Neural crest cell (in vitro differentiated cells): ENCODE results near the gene ACVR1C. TPM values are rescaled to one million over a fixed set of nuclear protein-coding genes. Genes with fewer than 3 reads are reported as not detected.

Source experiments
- DNase-seq: peaks from one replicate; pipeline ENCODE4 v3.0.0; 2021; ENCODE audit warnings: low read depth, mixed read lengths, low spot score
- H3K27ac Mint-ChIP-seq: one replicate; pipeline ENCODE4 v1.8.0; 2021; ENCODE audit warnings: mild to moderate bottlenecking, mixed read lengths; ENCODE audit not compliant: unreplicated experiment
- H3K27me3 Mint-ChIP-seq: 2 replicates; pipeline ENCODE4 v1.8.0; 2021; ENCODE audit warnings: low read depth, mild to moderate bottlenecking, mixed read lengths
- H3K36me3 Mint-ChIP-seq: 2 replicates; pipeline ENCODE4 v1.8.0; 2021; ENCODE audit warnings: low read depth, mild to moderate bottlenecking, mixed read lengths
- H3K4me1 Mint-ChIP-seq: 2 replicates; pipeline ENCODE4 v1.8.0; 2021; ENCODE audit warnings: mixed read lengths
- H3K4me3 Mint-ChIP-seq: one replicate; pipeline ENCODE4 v1.8.0; 2021; ENCODE audit warnings: mild to moderate bottlenecking, mixed read lengths
- H3K9me3 Mint-ChIP-seq: 2 replicates; pipeline ENCODE4 v1.8.0; 2021; ENCODE audit warnings: mixed read lengths
- total RNA-seq: library from RNA; stranded (reverse); gene quantifications from 2 replicates; pipeline ENCODE4 v1.2.1, GENCODE V29; 2021
- TF ChIP-seq, protein P1 (sequence below): fragments of 200-600 bp; sonication (generic); conservative IDR thresholded peaks from 2 replicates; pipeline ENCODE4 v1.5.0; 2021; ENCODE audit warnings: antibody characterized with exemption, mild to moderate bottlenecking

Gene ACVR1C
- total RNA-seq, 1 donor from 2014 or later: 0.26 TPM

- peaks cover 8% of the 10 kb centered on the region for H3K9me3 Mint-ChIP-seq
- H3K27me3 Mint-ChIP-seq: no peaks in the 10 kb centered on the region
- no peak overlapping the region for H3K4me3 Mint-ChIP-seq
- no peaks in the 10 kb centered on the region for H3K36me3 Mint-ChIP-seq
- no peak for DNase-seq
- no peaks in the 10 kb centered on the region for H3K4me1 Mint-ChIP-seq
- TF ChIP-seq, protein P1, sequence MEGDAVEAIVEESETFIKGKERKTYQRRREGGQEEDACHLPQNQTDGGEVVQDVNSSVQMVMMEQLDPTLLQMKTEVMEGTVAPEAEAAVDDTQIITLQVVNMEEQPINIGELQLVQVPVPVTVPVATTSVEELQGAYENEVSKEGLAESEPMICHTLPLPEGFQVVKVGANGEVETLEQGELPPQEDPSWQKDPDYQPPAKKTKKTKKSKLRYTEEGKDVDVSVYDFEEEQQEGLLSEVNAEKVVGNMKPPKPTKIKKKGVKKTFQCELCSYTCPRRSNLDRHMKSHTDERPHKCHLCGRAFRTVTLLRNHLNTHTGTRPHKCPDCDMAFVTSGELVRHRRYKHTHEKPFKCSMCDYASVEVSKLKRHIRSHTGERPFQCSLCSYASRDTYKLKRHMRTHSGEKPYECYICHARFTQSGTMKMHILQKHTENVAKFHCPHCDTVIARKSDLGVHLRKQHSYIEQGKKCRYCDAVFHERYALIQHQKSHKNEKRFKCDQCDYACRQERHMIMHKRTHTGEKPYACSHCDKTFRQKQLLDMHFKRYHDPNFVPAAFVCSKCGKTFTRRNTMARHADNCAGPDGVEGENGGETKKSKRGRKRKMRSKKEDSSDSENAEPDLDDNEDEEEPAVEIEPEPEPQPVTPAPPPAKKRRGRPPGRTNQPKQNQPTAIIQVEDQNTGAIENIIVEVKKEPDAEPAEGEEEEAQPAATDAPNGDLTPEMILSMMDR: no peak
- no peak overlapping the region for H3K27ac Mint-ChIP-seq
Measured at GRCh38 chr2:157476953-157477709, 151.5 kb downstream of the ACVR1C start.

Other genes starting within 250 kb of the ACVR1C start
- gene CYTIP, start 184.8 kb downstream of the ACVR1C start, total RNA-seq: 0.35 TPM in 1 of 2 replicates, not detected in the other
- 12.2 and 12.5 TPM in 2 replicates for gene ACVR1, start 247.5 kb upstream of the ACVR1C start, total RNA-seq